Hematopoietic multipotent progenitor cell treated with erythropoietin and hydrocortisone succinate and interleukin-3 and kit ligand, for 17 days (in vitro differentiated cells): ENCODE results near the gene AK2.
"Not testable (repeated sequence)": the region's sequence is repeated elsewhere in the genome, so short reads cannot be mapped to it uniquely, and the experiment has no call there.

Source experiments
- DNase-seq: peaks from one replicate; pipeline ENCODE4 v3.0.0-alpha.2; 2015; ENCODE audit warnings: low spot score

AK2 gene

DNA sequence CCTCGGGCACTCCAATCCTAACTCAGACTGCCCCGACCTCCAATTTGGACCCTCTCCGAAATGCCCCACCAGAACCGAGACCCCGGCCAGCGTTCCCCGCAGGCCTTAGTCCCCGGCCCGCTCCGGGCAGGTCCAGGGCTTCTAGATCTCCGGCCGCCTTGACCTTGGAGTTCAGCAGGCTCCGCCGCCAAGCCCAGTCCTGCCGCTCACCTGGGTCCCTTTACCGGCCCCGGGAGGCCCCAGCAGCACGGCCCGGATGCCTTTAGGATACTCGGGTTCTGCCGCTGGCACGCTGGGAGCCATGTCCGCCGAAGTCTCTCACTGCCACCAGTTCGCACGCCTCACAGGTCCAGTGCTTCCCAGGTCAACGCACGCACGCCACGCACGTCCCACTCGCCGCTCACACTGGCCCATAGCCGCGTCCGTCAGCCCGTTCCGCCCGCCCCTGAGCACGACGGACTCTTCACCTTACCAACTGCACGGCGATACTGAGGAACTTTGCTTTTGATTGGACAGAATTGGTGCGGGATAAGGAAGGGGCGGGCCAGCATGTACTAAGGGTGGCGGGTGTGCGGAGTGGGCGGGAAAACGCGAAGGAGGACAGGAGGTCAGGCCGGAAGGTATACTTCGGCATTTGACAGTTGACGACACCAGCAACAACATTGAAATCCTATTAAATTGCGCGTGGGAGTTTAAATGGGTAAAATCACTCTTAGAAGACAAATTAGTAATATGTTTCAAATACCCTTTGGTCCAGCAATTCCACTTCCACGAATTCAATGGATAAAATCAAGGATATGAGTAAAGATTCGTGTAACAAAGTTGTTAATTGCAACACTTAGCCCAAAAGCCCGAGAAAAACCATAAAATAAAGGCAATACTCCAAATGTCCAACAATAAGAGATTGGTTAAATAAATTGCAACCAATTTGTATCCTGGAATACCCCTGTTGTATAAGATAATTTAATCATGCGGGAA, at the start of gene AK2:
AK2 (minus strand) TSS at position 358 of the 978 bp plus-strand sequence; CDS start at position 303, 55 bp downstream.
- DNase-seq = peak; percentile 83

DNA sequence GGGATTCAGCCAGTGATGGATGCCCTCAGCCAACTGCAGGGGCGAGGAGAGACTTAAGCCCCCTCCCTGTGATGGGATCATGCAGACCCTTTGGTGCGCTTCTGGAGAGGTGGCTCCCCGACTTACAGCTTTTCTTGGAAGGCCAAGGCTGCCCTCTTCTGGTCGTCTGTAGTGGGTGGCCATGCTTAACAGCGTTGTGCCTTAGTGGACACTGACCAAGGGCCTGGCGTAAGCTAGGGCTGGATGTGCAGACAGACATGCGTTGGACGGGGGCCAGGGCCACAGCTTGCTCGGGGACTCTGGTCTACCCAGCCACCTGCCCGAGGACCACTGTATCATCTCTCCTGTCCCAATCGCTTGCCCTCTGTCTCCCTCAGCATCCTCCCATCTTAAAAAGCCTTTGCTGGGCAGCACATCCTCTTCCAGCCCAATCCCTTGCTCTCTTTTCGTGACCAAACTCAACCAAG, 49.7 kb upstream of the AK2 start:
- DNase-seq = peak; percentile 47

DNA sequence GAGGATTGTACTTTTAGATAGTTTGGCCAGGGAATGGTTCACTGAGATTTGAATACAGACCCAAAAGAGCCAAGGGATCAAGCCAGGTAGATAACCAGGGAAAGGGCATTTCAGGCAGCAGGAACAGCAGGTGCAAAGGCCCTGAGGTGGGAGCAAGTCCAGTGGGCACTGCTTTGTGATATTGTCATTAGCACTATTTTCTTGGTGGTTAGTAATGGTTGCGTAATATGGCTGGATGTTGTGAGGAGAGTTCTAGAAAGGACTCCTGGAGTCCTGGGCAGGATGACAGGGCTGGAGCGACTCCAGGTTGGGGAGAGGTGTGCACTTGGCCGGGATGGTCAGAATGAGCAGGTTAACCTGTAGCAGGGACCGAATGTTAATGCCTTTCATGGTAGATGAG, 48.6 kb upstream of the AK2 start:
- DNase-seq = no peak

DNA sequence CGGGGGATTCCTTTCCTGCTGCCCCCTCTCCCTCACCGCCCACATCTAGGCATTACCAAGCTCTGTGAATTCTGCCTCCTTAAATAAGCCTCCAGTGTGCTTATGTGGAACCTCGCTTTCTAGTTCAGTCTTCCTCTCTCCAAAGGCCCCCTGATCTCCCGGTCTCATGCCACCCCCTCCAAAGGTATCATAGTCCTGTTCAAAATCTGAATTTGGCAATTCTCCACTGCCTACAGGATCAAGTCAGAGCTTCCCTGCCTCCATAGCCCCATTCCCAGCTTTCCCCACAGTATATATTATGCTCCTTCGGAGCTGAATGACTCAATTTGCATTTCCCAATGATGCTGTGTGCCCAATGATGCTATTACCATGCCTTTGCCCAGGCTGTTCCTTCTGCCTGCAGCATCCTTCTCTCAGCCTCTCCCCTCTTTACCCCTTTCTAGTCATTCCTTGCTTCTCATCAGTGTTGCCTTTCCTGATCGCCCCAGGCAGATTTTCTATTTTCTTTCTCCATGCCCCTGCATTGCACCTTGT, 46.0 kb upstream of the AK2 start:
- DNase-seq = no peak

DNA sequence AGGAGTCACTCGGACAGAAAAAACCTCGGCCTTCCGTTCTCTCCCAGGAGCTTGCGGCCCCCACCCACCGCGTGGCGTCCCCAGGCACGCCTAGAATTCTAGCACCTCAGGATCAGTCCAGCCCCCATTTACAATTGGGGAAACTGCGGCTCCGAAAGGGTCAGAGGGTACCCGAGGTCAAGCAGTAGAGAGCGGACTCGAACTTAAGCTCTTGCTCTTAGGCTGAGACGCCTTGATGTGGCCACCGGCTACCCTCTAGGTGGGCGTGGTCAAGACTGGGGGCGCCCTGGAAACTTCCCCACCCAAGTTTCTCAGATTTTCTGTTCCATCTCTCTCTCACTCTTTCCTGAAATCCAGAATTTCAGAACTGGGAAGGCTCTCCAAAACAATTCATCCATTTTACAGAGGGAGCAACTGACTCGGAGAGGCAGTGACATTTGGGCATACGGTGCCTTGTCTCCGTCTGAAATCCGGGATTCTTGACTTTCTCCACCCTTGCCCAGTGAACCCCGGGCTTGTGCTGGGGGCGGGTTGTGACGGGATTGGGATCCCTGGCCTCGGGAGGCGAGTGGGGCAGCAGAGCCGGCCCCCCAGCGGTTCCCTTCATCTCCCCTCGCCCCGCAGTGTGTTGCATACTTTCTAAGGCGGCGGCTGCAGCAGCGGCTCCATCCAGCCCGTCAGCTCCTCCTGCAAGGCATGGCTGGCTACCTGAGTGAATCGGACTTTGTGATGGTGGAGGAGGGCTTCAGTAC, 45.0 kb upstream of the AK2 start:
- DNase-seq = no peak

DNA sequence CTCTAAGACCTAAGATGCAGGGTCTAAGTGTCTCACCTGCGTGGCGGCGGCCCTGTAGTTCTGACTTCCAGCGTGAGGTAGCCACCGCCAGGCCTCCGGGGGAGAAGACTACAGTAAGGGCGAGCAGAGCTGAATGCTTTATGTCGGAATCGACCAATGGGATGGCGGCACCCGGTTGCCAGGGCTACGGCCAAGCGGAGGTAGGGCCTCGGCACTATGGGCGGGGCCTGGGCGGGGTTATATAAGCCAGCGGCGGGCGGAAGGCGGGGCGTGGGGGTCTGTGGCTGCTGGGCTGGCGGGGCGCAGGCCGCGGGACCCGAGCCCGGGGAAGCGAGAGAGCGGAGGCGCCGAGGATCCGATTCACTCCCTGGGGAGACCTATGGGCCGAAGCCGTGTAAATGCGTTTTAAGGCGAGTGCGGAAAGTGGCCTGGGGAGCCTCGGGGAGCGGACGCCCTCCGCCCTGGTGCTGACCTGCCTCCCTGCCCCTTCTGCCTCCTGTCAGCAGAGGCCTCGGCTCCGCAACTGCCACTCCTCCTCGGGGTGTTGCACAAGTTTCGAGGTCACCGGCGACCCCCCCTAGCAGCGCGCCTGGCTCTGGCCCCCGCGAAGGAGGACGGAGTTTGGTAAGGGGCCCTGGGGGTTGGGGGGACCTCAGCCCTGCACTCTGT, 44.3 kb upstream of the AK2 start, which contains the start of gene AZIN2:
AZIN2 (plus strand) TSS at position 269 of the 669 bp plus-strand sequence. CDS start 1,097 bp downstream, outside the sequence.
- DNase-seq = peak; percentile 64

DNA sequence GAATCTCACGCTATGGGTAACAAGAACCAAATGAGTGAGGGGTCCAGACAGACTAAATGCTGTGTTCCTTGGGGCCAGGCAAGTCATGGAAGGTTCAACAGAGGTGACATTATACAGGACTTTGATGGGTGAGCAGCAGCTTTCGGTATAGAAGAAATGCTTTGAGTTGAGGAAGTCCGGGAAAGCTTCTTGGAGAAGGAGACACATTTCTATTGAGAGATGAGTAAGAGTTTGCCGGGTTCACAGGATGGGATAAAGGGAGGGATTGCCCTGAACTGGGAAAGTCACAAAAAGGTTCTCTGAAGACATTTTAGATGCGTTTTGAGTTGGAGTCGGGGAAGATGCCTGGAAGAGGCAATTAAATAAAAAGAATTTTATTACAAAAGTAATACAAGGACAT, 43.7 kb upstream of the AK2 start:
- DNase-seq = no peak

DNA sequence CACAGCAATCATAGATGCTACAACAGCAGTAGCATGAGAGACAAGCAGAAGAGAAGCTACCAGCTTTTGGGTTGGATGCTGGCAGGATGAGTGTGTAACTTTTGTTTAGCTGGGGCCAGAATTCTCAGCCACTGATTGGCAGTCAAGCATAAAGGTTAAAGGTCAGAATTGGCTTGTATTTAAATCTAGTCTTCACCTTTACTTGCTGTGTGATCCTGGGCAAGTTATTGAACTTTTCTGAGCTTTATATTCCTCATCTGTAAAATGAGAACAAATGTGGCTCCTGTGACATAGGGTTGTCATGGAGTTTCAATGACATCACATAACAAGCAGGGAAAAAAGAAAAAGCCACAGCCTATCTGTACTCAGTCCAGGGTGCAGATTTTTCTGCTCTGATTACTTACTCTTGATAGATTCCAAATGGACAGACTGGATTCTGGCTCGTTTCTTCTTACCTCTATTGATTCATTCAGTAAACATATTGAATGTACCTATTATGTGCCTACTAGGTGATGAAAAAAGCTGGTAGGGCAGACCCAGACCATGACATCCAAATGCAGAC, 41.4 kb upstream of the AK2 start:
- DNase-seq = no peak

DNA sequence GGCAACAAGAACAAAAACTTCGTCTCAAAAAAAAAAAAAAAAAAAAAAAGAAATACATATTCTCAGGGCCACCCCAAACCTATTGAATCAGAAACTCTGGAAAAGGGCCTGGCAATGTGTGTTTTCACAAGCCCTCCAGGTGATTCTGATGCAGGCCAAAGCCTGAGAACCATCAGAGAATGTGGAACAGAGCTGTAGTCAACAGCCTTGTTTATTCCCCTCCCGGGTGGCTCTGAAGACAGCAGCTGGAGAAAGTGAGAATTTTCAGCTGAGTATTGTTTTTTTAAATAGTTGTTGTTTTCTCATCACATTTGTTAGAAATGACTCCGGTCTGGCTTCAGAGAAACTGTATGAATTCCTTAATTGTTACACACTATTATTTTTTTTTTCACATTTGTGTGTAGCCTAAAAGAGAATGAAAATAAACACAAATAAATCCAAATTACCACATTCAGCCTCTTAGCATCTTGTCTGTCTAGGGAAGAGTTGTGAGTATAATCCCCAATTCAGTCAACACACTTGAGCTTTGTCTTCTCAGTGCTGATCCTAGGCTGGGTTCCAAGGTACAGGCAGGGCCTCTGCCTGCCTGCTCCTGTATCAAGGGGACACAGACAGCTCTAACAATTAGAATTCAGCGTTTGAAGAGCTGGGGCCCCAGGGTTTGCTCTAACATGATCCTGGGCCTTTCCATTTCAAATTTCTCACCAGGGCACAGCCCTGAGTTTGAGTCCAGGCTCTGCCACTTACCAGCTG, 37.7 kb upstream of the AK2 start:
- no peak for DNase-seq

DNA sequence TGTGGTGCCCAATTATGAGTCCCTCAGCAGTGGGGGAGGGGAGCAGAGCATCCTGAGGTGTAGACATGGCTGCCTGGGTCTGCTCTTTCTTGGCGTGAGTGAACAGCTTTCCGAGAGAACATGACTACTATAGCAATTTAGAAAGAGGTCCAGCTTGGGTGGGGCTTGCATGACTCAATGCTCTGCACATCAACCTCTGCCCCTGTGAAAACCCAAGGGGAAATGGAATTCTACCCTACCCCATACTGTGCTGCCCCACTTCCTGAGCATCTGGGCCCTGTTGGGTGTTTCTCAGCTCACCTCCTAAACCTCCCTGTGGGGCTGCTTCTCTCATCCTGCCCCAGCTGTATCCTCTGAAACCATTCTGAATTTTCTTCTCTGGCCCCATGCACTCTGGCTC, 36.0 kb upstream of the AK2 start:
- DNase-seq = no peak

DNA sequence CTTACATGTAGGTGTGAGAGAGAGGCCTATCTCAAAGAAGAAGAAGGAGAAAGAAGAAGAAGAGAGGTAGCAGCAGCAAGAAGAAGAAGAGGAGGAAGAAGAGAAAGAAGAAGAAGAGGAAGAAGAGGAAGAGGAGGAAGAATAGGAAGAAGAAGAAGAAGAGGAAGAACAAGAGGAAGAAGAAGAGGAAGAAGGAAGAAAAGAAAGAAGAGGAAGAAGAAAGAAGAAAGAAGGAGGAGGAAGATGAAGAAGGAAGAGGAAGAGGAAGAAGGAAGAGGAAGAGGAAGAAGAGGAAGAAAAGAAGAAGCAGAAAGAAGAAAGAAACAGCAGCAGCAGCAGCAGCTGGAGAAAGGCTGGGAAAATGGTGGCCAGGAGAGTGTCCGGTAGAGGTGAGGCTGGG, 33.9 kb upstream of the AK2 start:
- no peak for DNase-seq

DNA sequence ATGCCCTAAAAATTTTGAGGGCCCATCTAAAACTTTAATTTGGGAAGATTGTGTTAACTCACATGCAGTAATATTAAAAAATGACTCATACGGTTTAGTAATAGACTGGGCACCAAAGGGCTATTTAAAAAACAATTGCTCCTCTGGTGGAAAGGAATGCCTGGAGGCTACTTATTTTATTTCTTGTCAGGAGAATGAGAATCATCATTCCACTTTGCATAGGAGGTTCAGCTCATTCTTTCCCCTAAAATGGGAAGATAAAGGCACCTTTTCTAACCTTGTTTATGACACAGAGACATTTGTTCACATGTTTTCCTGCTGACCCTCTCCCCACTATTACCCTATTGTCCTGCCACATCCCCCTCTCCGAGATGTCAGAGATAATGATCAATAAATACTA, 31.4 kb upstream of the AK2 start:
- DNase-seq = not testable (repeated sequence)

DNA sequence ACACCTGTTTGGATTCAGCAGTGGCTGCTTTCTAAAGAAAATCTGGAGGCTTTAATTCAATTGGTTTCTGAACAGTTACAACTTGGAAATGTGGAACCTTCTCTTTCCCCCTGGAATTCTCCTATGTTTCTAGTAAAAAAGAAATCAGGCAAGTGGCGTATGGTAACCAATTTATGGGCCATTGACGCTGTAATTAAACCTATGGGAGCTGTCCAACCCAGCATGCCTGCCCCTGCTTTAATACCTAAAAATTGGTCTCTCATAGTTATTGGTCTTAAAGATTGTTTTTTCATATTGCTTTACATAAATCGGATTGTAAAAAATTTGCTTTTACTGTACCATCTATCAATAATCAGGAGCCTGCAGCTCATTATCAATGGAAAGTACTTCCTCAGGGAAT, 29.8 kb upstream of the AK2 start:
- not testable (repeated sequence) for DNase-seq

DNA sequence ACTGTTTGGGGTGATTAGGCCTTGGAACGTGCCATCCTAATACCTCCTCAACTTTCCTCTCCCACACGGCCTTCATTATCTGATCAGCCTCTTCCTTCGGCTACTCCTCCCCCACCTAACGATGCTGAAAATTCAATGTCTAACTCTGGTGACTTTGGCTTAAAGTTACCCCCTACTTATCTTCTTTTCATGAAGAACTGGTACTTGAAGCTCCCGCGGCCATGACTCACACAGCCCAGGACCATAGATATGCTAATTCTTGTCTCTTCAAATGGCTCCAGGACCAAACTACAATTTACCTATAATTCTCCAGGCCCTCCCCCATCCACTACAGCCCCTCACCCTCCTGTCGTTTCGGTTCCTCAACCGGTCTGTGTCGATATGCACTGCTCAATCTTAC, 28.6 kb upstream of the AK2 start:
- no peak for DNase-seq

DNA sequence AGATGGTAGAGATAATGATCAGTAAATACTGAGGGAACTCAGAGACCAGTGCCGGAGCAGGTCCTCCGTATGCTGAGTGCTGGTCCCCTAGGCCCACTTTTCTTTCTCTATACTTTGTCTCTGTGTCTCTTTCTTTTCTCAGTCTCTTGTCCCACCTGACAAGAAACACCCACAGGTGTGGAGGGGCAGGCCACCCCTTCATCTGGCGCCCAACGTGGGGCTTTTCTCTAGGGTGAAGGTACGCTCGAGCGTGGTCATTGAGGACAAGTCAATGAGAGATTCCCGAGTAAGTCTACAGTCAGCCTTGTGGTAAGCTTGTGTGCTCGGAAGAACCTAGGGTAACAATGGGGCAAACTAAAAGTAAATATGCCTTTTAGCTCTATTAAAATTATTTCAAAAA, 27.6 kb upstream of the AK2 start:
- DNase-seq = not testable (repeated sequence)

DNA sequence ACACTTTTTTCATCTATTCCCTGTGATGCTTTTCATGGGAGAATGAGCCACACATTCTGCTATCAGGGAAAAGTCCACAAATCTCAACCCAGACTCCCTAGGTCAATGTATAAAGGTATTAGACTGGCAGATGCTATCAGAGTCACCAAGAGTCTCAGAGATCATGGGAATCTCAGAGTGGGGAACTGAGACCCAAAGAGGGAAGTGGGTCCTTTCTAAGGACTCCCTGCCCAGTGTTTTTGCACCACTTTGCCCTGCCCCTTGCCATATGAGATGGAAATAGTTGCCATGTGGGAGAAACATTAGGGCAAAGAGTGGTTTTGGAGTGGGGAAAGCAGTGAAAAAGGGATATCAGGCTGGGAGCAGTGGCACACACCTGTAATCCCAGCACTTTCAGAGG, 25.2 kb upstream of the AK2 start:
- DNase-seq = no peak

DNA sequence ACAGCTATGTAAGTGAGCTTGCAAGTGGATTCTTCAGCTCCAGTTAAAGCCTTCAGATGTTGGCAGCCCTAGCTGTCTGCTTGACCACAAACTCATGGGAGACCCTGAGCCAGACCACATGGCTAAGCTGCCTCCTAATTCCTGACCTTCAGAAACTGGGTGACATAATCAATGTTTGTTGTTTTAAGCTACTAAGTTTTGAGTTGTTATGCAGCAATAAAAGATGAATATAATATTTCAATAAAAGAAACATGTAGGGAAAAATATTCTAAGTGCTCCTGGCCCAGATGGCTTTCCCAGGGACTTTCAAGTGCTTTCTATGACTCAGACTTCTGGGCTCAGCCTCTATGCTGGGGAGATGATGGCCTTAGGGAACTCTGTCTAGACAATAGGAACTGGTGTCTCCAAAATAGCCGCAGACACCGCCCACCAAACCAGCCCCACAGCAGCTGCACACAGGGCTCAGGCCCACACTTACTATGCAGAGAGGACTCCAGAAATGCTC, 23.9 kb upstream of the AK2 start:
- no peak for DNase-seq

DNA sequence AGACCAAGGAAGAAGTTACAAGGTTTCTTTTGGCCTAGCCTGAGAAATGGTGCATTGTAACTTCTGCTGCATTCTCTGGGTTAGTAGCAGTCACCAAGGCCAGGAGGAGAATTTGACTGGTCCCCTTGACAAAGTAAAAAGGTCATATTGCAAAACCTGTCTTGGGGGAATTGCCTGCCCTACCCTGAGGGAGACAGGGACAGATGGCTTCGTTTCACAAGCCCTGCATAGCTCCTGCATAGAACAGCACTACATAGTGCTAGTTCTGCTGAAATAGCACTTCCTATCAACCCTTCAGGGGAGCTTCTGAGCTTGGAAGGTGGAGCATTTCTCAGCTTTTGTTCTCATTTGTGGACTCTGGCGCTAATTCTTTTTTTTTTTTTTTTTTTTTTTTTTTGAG, 20.4 kb upstream of the AK2 start:
- no peak for DNase-seq

DNA sequence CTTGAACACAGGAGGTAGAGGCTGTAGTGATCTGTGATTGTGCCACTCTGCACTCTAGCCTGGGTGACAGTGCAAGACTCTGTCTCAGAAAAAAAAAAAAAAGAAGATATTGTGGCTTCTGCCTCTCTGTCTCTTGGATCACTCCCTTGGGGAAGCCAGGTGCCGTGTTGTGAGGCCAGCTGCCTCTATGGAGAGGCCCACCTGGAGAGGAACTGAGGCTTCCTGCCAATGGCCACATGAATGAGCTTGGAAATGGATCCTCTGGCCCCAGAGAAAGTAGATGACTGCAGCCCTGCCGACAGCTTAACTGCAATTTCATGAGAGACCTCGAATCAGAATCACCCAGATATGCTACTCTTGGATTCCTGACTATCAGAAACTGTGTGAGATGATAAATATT, 19.7 kb upstream of the AK2 start:
- no peak for DNase-seq

DNA sequence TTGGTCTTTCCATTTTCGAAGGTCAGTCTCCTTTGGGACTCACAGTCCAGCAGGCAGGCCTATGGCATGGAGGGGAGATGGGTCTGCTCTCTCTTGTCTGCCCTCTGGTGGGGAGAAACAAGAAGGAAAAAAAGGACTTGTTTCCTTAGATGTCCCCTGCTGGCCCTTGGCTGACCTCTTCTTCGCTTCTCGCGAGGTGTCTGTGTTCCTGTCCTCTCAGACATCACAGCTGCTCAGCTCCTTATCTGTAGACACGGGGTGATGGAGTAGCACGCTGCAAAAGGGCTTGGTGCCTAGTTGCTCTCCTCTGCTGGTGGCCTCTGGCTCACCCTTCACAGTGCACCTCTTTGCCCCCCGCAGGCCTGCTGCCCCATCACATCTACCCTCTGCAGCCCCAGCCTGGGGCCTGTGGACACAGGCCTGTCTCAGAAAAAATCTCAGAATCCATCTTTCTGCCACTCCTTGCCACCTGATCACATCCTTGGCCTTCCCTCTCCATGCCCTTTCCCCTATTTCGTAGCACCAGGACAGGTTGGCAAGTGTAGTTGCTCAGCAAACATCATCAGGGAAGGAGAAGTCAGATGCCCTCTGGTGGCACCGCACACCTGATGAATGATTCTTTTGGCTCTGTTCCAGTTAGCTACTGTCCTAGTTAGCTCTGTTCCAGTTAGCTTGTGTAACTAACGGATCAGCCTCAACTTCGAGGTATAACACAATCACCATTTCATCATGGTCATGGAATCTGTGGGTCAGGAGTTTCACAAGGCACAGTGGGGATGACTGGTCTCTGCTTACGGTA, 18.7 kb upstream of the AK2 start:
- DNase-seq = peak; percentile 58
